Glutamatergic neuron (in vitro differentiated cells): ENCODE data around the gene UBE2Q1. TPM values are rescaled to one million over a fixed set of nuclear protein-coding genes. Genes with fewer than 3 reads are reported as not detected.
A peak's percentile ranks its signal among the peaks of the same experiment; 100 is the strongest.

ENCODE experiments used
- DNase-seq: peaks from one replicate; pipeline ENCODE4 v3.0.0; 2022
- H3K27ac Mint-ChIP-seq: one replicate; pipeline ENCODE4 v1.8.0; 2020; ENCODE audit warnings: mild to moderate bottlenecking, mixed read lengths, inconsistent platforms; ENCODE audit not compliant: unreplicated experiment
- H3K27me3 Mint-ChIP-seq: one replicate; pipeline ENCODE4 v1.8.0; 2020; ENCODE audit warnings: mild to moderate bottlenecking, moderate library complexity, mixed read lengths, inconsistent platforms; ENCODE audit not compliant: unreplicated experiment
- H3K36me3 Mint-ChIP-seq: one replicate; pipeline ENCODE4 v1.8.0; 2020; ENCODE audit warnings: mild to moderate bottlenecking, mixed read lengths, inconsistent platforms; ENCODE audit not compliant: unreplicated experiment
- H3K4me1 Mint-ChIP-seq: one replicate; pipeline ENCODE4 v1.8.0; 2020; ENCODE audit warnings: mild to moderate bottlenecking, low read depth, mixed read lengths, inconsistent platforms; ENCODE audit not compliant: unreplicated experiment
- H3K4me3 Mint-ChIP-seq: one replicate; pipeline ENCODE4 v1.8.0; 2020; ENCODE audit warnings: mild to moderate bottlenecking, mixed read lengths, inconsistent platforms; ENCODE audit not compliant: unreplicated experiment
- H3K9me3 Mint-ChIP-seq: one replicate; pipeline ENCODE4 v1.8.0; 2020; ENCODE audit warnings: mild to moderate bottlenecking, moderate library complexity, mixed read lengths, inconsistent platforms; ENCODE audit not compliant: unreplicated experiment
- total RNA-seq: library from RNA; stranded (reverse); fragmentation: NEBNext Ultra II Directional; extraction: Animal tissue kit (Norgen Biotek cat#: 25700); gene quantifications from one replicate; pipeline ENCODE4 v1.2.1, GENCODE V29; 2021; ENCODE audit not compliant: unreplicated experiment
- TF ChIP-seq, protein P1 (sequence below): fragments of 200-600 bp; sonication (generic); IDR thresholded peaks from one replicate; pipeline ENCODE4 v1.5.0; 2021; ENCODE audit not compliant: partially characterized antibody, unreplicated experiment

Gene UBE2Q1
- total RNA-seq, 1 donor from 2014 or later: 80.5 TPM

DNA sequence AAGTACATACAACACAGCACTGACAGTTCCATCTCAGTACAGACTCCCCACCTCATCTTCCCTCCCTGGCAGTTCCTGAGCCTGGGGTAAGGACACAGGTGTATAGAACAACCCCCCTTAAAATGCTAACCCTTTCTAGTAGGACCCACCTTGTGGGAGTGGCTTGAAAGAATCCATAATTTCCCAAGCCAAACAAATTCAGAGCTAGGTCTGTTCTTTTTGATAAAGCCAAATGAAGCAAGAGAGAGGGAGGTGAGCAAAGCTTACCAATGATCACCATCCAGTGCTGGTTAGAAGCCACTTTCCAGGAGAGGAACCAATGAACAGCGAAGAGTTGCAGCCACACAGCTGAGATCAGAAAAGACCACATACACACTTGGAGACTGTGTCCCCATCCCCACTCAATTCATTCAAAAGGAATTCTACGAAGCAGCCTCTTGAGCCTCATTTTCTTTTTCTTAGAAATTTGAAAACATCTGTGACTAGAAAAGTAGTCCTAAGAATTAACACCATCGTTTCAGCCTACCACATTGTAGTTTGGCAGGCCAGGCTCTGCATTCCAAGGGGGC is 9.2 kb downstream of the UBE2Q1 start:
- Mint-ChIP-seq H3K9me3 (peaks cover 3% of the 10 kb centered on the region), H3K27ac (no peak overlapping the region), H3K4me3 (no peak overlapping the region), H3K36me3 (no peaks in the 10 kb centered on the region), H3K4me1 (peaks cover 1% of the 10 kb centered on the region), H3K27me3 (peaks cover 2% of the 10 kb centered on the region)
- DNase-seq: no peak
- TF ChIP-seq, protein P1, sequence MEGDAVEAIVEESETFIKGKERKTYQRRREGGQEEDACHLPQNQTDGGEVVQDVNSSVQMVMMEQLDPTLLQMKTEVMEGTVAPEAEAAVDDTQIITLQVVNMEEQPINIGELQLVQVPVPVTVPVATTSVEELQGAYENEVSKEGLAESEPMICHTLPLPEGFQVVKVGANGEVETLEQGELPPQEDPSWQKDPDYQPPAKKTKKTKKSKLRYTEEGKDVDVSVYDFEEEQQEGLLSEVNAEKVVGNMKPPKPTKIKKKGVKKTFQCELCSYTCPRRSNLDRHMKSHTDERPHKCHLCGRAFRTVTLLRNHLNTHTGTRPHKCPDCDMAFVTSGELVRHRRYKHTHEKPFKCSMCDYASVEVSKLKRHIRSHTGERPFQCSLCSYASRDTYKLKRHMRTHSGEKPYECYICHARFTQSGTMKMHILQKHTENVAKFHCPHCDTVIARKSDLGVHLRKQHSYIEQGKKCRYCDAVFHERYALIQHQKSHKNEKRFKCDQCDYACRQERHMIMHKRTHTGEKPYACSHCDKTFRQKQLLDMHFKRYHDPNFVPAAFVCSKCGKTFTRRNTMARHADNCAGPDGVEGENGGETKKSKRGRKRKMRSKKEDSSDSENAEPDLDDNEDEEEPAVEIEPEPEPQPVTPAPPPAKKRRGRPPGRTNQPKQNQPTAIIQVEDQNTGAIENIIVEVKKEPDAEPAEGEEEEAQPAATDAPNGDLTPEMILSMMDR: no peak

DNA sequence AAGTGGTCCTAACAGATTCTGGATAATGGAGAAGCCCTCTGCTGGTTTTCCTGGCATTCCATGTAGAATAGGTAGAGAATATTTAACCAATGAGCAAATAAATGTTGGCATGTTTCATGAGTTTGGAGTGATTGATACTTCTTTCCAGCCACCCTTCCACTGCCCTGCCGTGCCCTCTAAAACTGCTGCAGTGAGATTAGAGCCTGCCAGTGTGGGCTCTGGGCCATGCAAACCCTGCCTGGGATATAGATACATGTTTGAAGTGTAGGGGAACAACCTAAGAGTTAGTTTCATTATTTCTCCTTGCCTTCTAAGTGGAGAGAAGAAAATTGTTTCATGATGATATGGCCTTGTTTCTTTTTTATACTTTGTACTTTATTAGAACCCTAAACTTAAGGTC is 10.4 kb downstream of the UBE2Q1 start:
- H3K27ac Mint-ChIP-seq: no peak overlapping the region
- peaks cover 2% of the 10 kb centered on the region for H3K27me3 Mint-ChIP-seq
- DNase-seq: no peak
- TF ChIP-seq, protein P1: no peak
- peaks cover 1% of the 10 kb centered on the region for H3K4me1 Mint-ChIP-seq
- H3K36me3 Mint-ChIP-seq: no peaks in the 10 kb centered on the region
- no peak overlapping the region for H3K4me3 Mint-ChIP-seq
- H3K9me3 Mint-ChIP-seq: peaks cover 3% of the 10 kb centered on the region

GRCh38 chr1:154547105-154547732 is 11.2 kb downstream of the UBE2Q1 start:
- no peak for DNase-seq
- Mint-ChIP-seq H3K36me3 (no peaks in the 10 kb centered on the region), H3K4me3 (no peak overlapping the region), H3K27ac (no peak overlapping the region), H3K4me1 (peaks cover 1% of the 10 kb centered on the region), H3K27me3 (peaks cover 2% of the 10 kb centered on the region), H3K9me3 (peaks cover 3% of the 10 kb centered on the region)
- TF ChIP-seq, protein P1: no peak

DNA sequence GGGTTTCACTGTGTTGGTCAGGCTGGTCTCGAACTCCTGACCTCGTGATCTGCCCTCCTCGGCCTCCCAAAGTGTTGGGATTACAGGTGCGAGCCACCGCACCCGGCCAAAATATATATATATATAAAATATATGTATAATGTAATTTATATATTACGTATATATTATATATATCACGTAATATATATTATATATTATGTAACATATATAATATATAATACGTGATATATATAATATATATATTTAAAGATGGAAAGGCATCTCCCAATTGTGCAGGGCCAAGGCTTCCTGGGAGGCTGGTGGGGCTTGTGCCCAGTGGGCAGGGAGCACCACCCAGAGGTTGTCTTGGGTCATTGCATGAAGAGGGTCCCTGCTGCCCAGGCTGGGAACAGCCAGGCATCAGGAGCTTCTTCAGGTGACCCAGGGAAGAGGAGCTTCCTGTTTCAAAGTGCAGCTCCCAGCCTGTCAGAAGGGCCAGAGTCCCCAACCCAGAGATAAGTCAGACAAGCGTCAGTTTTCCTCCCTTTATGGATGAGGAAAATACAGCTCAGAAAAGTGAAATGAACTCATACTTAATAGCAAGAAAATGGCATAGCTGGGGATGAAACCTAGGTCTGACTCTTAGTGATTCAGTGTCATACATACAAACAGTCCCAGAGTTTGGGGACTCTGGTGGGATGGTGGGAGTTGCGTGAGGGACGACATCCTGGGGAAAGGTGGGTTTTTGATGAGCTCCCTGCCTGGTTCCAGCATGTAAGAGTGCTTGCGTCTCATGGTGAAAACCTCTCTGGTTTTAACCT is 12.0 kb downstream of the UBE2Q1 start:
- Mint-ChIP-seq H3K4me1 (peaks cover 1% of the 10 kb centered on the region), H3K4me3 (no peak overlapping the region), H3K27ac (no peak overlapping the region), H3K27me3 (peaks cover 4% of the 10 kb centered on the region), H3K36me3 (no peaks in the 10 kb centered on the region), H3K9me3 (peaks cover 3% of the 10 kb centered on the region)
- peak; percentile 79 for DNase-seq
- TF ChIP-seq, protein P1: peak; percentile 65

DNA sequence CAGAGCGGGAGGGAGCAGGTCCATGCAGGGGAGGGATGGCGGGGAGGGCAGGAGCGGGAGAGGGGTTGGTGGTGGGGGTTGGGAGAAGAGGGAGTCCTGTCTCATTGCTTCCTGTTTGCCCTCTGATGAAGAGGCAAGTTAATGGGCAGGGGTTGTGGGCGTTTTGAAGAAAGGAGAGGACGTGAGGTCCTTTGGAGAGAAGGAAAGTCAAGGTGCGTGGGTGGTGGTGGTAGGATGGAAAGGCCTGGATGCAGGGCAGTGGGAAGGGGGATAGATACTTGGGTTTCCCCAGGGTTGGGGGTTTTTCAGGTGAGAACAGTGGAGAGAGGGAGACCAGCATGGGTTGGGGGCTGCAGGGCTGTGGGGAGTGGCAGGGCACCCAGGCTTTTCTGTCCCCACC is 17.2 kb downstream of the UBE2Q1 start:
- peaks cover 8% of the 10 kb centered on the region for H3K27me3 Mint-ChIP-seq
- H3K4me3 Mint-ChIP-seq: no peak overlapping the region
- no peak for DNase-seq
- TF ChIP-seq, protein P1: no peak
- no peaks in the 10 kb centered on the region for H3K4me1 Mint-ChIP-seq
- no peak overlapping the region for H3K27ac Mint-ChIP-seq
- peaks cover 6% of the 10 kb centered on the region for H3K9me3 Mint-ChIP-seq
- no peaks in the 10 kb centered on the region for H3K36me3 Mint-ChIP-seq
